AG04449 (cell line): Measurements from ENCODE around the gene MTUS2.

Experiments used
- CTCF ChIA-PET: fragments of 350-600 bp; formaldehyde crosslinking; extraction: SDS; loops from one replicate; lab custom pipeline; 2021; ENCODE audit warnings: antibody characterized with exemption; lab: Yijun Ruan, JAX
- POLR2A ChIA-PET: fragments of 400-600, 350-600 bp; formaldehyde crosslinking; extraction: SDS; loops from one replicate; lab custom pipeline; 2020; ENCODE audit warnings: antibody characterized with exemption, inconsistent platforms; lab: Yijun Ruan, JAX
- DNase-seq: peaks from one replicate; pipeline ENCODE4 v3.0.0-alpha.2; 2010; ENCODE audit warnings: low read depth, low spot score
- H3K4me3 ChIP-seq: 2 replicates; pipeline ENCODE4 v1.5.1; 2011; ENCODE audit warnings: low read depth, mild to moderate bottlenecking, control low read depth, low read length
- CTCF ChIP-seq: IDR thresholded peaks from one replicate; pipeline ENCODE4 v1.5.1; 2011; ENCODE audit warnings: mild to moderate bottlenecking, moderate library complexity, low read length, control low read depth, inconsistent platforms; ENCODE audit not compliant: insufficient read depth; ENCODE audit errors: missing control alignments

Gene MTUS2

DNA sequence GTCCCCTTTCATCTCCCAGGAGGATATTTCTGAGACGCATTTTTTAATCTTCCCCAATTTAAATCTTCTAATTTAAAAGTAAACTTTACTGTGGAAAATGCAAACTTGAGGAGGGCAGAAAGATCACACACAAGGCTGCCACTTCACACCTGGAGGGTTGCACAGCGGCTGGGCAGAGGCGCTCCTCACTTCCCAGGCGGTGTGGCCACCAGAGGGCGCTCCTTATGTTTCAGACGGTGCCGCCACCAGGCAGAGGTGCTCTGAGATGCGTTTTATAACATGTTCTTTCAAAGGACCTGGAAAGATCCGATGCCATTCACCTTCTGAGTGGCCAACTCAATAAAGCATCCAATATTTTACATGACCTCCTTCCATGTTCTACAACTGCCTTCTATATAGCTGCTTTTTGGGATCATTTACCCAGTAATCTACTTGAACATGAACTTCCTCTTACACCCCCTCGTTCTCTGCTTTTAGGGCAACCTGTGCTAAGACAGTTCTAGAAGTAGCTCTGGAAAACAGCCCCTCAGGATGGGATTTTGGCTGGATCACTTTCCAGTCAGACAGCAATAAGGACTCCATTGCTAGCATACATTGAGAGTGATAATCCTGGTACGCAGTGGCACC lies 14.8 kb upstream of the MTUS2 start:
- ChIA-PET CTCF (interaction anchor here (1.3 kb wide), 2 partner anchors 9 to 564 kb away, joined by 4 to 6 read pairs; no protein-coding TSS in a partner anchor), POLR2A (no interaction called here)
- DNase-seq: no peak
- H3K4me3 ChIP-seq: no peak overlapping the region
- peak; percentile 48 for TF ChIP-seq CTCF

GRCh38 chr13:28817204-28817603 lies 2.9 kb upstream of the MTUS2 start:
- POLR2A ChIA-PET: no interaction called here
- no peak overlapping the region for H3K4me3 ChIP-seq
- DNase-seq: no peak
- CTCF ChIA-PET: interaction anchor here (1.3 kb wide), 1 partner anchor 547 kb away, joined by 4 read pairs; no protein-coding TSS in a partner anchor
- TF ChIP-seq CTCF: no peak

DNA sequence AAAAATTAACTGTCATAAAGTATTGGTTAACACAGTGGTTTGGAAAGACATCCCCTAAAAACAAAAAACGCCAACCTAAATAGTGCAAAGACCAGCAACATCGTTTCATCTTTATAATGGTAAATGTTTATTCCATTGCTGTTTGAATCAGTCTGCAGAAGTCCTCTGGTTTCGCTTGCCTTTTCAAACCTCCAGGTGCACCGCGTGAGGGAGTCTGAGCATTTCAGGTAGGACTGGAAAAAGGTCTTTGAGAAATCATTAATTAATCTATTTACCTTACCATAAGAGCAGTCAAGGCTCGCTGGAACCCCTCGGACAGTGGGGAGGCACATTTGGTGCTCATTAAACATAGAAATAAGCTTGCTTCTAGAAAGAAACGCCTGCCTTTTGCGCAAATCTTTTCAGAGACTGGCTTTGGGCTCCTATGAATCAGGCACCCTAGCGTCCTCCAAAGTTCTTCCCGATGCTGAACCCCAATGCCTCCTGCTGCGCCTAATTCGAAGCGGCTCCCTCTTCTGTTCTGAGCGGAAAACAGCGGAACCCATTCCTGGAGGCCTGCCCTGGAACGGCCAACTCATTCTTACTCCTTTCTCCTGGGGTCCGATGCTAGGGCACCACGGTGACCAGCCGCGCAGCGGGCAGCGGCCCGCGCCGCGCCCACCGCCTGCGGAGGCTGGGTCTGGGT lies 951 bp upstream of the MTUS2 start:
- CTCF ChIA-PET: interaction anchor here (0.7 to 3.8 kb wide), 11 partner anchors 9 to 549 kb away, joined by 3 to 14 read pairs (median 4); no protein-coding TSS in a partner anchor
- peak overlapping the region; percentile 35 for H3K4me3 ChIP-seq
- DNase-seq: no peak
- TF ChIP-seq CTCF: no peak
- POLR2A ChIA-PET: no interaction called here

GRCh38 chr13:28819735-28820098 lies 422 bp upstream of the MTUS2 start:
- peak; percentile 13 for TF ChIP-seq CTCF
- ChIA-PET POLR2A (no interaction called here), CTCF (interaction anchor here (1.0 to 3.8 kb wide), 8 partner anchors 9 to 549 kb away, joined by 3 to 14 read pairs (median 4); no protein-coding TSS in a partner anchor)
- no peak for DNase-seq
- H3K4me3 ChIP-seq: no peak overlapping the region

DNA sequence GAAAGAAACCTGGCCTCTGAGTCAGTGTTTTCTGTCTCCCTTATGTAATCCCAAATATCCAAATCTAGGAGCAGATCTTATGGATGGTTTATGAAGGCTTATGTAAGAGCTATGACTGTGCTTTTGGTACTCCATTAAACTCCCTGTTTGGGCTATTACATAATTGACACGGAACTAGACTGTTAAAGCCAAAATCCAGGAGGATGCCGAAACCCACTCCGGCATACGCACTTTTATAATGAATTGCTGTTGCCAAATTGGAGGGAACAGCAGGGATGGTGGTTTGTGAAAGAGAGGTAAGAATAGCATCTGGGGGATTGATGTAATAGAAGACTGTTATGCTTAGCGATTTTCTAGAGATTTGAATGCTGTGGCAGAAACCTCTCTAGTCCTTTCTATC lies 2.0 kb downstream of the MTUS2 start:
- ChIA-PET CTCF (interaction anchor here (1.3 kb wide), 1 partner anchor 9 kb away, joined by 5 read pairs; no protein-coding TSS in a partner anchor), POLR2A (no interaction called here)
- no peak for DNase-seq
- no peak overlapping the region for H3K4me3 ChIP-seq
- no peak for TF ChIP-seq CTCF

- no peak overlapping the region for H3K4me3 ChIP-seq
- DNase-seq: no peak
- ChIA-PET POLR2A (no interaction called here), CTCF (interaction anchor here (1.3 kb wide), 1 partner anchor 9 kb away, joined by 5 read pairs; no protein-coding TSS in a partner anchor)
- no peak for TF ChIP-seq CTCF
Observed at GRCh38 chr13:28822801-28823200, 2.7 kb downstream of the MTUS2 start.
